Ovary (tissue), 9 donors: Measurements from ENCODE around the gene PLB1. TPM values are rescaled to one million over a fixed set of nuclear protein-coding genes. Genes with fewer than 3 reads are reported as not detected.
"Not testable (repeated sequence)": the region's sequence is repeated elsewhere in the genome, so short reads cannot be mapped to it uniquely, and the experiment has no call there.

Source experiments
- DNase-seq, 5 donors: peaks; one replicate each; pipeline ENCODE4 v3.0.0-alpha.2; 2019 to 2020
- H3K27ac ChIP-seq, 2 donors: fragments of 200-600 bp; one replicate each; pipeline versions ENCODE4 v1.5.1 to v1.8.0; 2019 to 2022
- H3K27me3 ChIP-seq: fragments of 200-600 bp; one replicate; pipeline ENCODE4 v1.8.0; 2022
- H3K36me3 ChIP-seq: fragments of 200-600 bp; sonication (generic); one replicate; pipeline ENCODE4 v1.5.1; 2019
- H3K4me1 ChIP-seq: one replicate; pipeline ENCODE4 v1.8.1; 2013; ENCODE audit warnings: mild to moderate bottlenecking, moderate library complexity; ENCODE audit not compliant: insufficient read depth
- H3K4me3 ChIP-seq: fragments of 200-600 bp; sonication (generic); one replicate; pipeline ENCODE4 v1.5.1; 2017
- H3K9me3 ChIP-seq, 2 donors: fragments of 200-600 bp in 1 of 2; sonication (generic) in 1 of 2; one replicate each; pipeline versions ENCODE4 v1.5.1 to v1.8.1; 2013 to 2019; ENCODE audit warnings: mild to moderate bottlenecking in 1 of 2, moderate library complexity in 1 of 2
- EP300 ChIP-seq: sonication (generic); formaldehyde crosslinking; IDR thresholded peaks from one replicate; pipeline ENCODE4 v1.6.1; 2017; ENCODE audit warnings: antibody characterized with exemption
- POLR2A ChIP-seq: fragments of 450-650 bp; IDR thresholded peaks from one replicate; pipeline ENCODE4 v1.6.1; 2017; ENCODE audit warnings: antibody characterized with exemption, mild to moderate bottlenecking, moderate library complexity
- WGBS, 3 donors: extraction: QIAGEN DNeasy Blood & Tissue Kit in 1 of 3; methylation state at CpG; one replicate each; pipeline versions ENCODE4 v1.1.5 to v1.1.7; 2013 to 2017; 5-methylcytosine and 5-hydroxymethylcytosine counted together
- intact Hi-C, 4 donors: fragments of 100-400 bp; cut with DNase I; formaldehyde crosslinking; loops; one replicate each; pipeline versions ENCODE4 v1.11.0 to v1.15.1; 2022 to 2023
- polyA plus RNA-seq, 2 donors: library from polyadenylated mRNA; stranded (reverse); fragments of 200-250 nt in 1 of 2; fragments of 350-450 nt in 1 of 2; fragmentation: Illumina TruSeq in 1 of 2; extraction: RNeasy Lipid Tissue Mini Kit (QIAGEN cat#74804) in 1 of 2; gene quantifications; one replicate each; pipeline ENCODE4 v1.2.3, GENCODE V29; 2013 to 2014
- total RNA-seq, 7 donors: library from RNA; depleted of rRNA in 2 of 7; stranded (reverse); fragments of >200 nt in 2 of 7; fragmentation: NEBNext Ultra II Directional in 3 of 7; extraction: Animal tissue kit (Norgen Biotek cat#: 25700) in 3 of 7; gene quantifications; one replicate each; pipeline versions ENCODE4 v1.1.0 to v1.2.4, GENCODE V29; 2016 to 2023
- TF ChIP-seq, protein P1 (sequence below), 3 donors: fragments of 450-650 bp in 2 of 3; fragments of 200-600 bp in 1 of 3; IDR thresholded peaks; one replicate each; pipeline versions ENCODE4 v1.5.1 to v1.8.0; 2016 to 2022; ENCODE audit warnings: antibody characterized with exemption in 3 of 3, mild to moderate bottlenecking in 1 of 3
- donor health status: DM: no; HTN: no; CAD: no; lungs with moderate emphysema.
- donor health status: DM: no; HTN: no; CAD: no.
- donor health status: Bipolar disorder and iron deficiency.
- donor health status: DM: yes; HTN: yes; CAD: no.
- donor health status: DM: no; HTN: no; CAD: no.
- donor health status: DM: yes; HTN: yes; CAD: no.

PLB1 gene
- total and polyA plus RNA-seq, 9 donors = 0.99 to 9.3 (median 2.7) TPM

DNA sequence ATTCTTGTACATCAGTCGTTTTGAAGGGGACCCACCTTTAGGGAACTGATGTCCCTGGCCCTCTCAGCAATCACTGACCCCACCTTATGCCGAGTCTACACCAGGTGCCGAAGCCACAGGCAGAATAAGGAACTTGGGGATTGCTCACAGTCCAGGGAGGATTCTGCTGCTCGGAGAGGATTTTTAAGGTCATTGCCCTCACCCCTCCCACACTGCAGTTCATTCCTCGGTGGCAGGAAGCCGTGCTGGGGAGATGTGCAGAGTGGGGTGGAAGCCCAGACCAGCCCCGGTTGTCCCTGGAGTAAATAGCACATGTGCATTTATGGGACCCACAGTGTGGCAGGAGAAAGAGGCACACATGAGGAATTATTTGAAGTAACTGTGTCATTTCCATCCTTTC is 50.4 kb downstream of the PLB1 start:
- no peaks in the 10 kb centered on the region for H3K9me3 ChIP-seq
- no peaks in the 10 kb centered on the region for H3K36me3 ChIP-seq
- intact Hi-C loops = no loop called here
- WGBS, 3 donors = 21 to 27% (median 24%) methylated on average over 7 of the region's 7 CpGs
- no peaks in the 10 kb centered on the region for H3K4me1 ChIP-seq
- H3K27ac ChIP-seq = no peak overlapping the region
- no peak for DNase-seq
- TF ChIP-seq EP300 = no peak
- no peak for TF ChIP-seq POLR2A
- TF ChIP-seq, protein P1, sequence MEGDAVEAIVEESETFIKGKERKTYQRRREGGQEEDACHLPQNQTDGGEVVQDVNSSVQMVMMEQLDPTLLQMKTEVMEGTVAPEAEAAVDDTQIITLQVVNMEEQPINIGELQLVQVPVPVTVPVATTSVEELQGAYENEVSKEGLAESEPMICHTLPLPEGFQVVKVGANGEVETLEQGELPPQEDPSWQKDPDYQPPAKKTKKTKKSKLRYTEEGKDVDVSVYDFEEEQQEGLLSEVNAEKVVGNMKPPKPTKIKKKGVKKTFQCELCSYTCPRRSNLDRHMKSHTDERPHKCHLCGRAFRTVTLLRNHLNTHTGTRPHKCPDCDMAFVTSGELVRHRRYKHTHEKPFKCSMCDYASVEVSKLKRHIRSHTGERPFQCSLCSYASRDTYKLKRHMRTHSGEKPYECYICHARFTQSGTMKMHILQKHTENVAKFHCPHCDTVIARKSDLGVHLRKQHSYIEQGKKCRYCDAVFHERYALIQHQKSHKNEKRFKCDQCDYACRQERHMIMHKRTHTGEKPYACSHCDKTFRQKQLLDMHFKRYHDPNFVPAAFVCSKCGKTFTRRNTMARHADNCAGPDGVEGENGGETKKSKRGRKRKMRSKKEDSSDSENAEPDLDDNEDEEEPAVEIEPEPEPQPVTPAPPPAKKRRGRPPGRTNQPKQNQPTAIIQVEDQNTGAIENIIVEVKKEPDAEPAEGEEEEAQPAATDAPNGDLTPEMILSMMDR (IDR thresholded peaks at IDR 0.05) = no peak
- no peak overlapping the region for H3K4me3 ChIP-seq
- no peaks in the 10 kb centered on the region for H3K27me3 ChIP-seq

DNA sequence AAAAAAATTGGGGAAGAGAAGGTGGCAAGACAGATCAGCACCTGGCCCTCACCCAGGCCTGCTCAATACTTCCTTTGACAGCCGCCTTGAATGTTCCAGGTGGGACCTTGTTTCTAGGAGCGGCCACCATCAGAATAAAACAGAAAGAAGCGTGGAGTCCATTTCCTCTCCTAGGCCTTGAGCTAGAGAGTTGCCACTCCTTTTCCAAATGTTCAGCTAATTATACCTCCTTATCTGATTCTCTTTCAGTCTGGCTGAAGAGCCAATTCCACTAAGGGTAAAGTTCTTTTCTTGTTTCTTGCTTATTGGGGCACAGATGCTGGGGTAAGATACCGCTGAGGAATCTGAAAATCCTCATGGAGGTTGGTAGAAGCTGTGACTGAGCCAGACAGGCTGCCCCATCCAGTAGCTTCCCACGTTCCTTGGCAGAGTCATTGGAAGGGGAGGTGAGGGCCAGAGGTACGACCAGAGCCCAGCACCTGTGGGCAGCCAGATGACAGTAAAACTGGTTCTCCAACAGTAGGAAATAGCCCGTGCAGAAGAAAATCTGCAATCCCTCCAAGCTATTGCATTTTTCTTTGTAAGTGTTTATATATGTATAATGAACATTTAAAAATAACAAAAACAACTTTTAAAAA is 51.5 kb downstream of the PLB1 start:
- Histone ChIP-seq H3K27ac (no peak overlapping the region), H3K36me3 (no peaks in the 10 kb centered on the region), H3K4me1 (no peaks in the 10 kb centered on the region), H3K4me3 (no peak overlapping the region), H3K9me3 (no peaks in the 10 kb centered on the region), H3K27me3 (no peaks in the 10 kb centered on the region)
- WGBS, 3 donors = 65 to 78% (median 75%) methylated on average over 7 of the region's 7 CpGs
- no peak for DNase-seq
- TF ChIP-seq, protein P1 (IDR thresholded peaks at IDR 0.05) = no peak
- no peak for TF ChIP-seq EP300
- no peak for TF ChIP-seq POLR2A
- intact Hi-C loops = no loop called here

DNA sequence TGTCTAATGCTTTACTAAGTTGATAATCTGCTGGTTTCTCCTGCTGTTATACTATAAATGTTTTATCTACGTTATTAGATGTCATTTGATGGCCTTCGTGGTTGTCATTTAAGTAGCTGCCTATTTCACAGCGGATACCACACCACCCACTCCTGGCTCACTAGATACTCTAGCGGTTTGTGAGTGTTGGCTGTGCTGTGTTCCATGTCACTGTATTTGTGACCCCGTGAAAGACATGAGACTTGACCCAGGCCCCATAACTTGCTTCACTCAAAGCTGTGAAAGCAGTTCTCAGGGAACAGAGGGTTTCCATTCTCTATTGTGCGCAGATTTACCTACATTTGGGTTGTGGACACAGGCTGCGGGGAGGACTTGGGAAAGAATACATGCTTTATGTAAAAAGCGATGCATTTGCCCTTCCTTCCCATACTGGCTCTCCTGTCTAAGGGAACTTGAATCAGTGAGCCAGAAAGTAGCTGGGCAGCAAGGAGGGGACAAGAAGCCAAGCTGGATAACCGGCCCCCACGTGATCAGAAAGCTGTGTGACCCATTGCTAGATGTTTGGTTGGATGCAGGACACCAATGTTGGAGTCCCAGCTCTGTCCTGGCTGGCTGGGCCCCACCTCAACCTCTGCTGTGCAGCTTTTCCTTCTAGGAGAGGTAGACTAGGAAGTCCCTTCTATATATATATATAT is 52.2 kb downstream of the PLB1 start:
- Histone ChIP-seq H3K27me3 (no peaks in the 10 kb centered on the region), H3K9me3 (no peaks in the 10 kb centered on the region), H3K27ac (no peak overlapping the region), H3K4me3 (no peak overlapping the region), H3K36me3 (no peaks in the 10 kb centered on the region), H3K4me1 (no peaks in the 10 kb centered on the region)
- no peak for DNase-seq
- TF ChIP-seq, protein P1 (IDR thresholded peaks at IDR 0.05) = no peak
- TF ChIP-seq EP300 (no peak), POLR2A (no peak)
- WGBS, 3 donors = 79 to 82% (median 79%) methylated on average over 10 of the region's 10 CpGs
- intact Hi-C loops = no loop called here

DNA sequence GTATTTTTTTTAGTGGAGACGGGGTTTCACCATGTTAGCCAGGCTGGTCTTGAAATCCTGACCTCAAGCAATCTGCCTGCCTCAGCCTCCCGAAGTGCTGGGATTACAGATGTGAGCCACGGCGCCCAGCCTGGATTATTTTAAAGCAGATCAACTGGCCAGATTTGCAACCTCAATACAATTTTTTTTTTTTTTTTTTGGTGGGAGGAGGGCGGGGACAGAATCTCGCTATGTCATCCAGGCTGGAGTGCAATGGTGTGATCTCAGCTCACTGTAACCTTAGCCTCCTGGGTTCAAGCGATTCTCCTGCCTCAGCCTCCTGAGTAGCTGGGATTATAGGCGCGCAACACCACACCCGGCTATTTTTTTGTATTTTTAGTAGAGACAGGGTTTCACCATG is 54.5 kb downstream of the PLB1 start:
- H3K9me3 ChIP-seq, DNase-seq, intact Hi-C loops, H3K27me3 ChIP-seq, H3K36me3 ChIP-seq, H3K4me1 ChIP-seq, H3K27ac ChIP-seq, H3K4me3 ChIP-seq: not testable (repeated sequence)
- 85 to 90% (median 87%) methylated on average over 10 of the region's 10 CpGs for WGBS, 3 donors
